GM12873 (cell line): ENCODE data around the gene HYAL1.

Experiments
- TF ChIP-seq, protein P1 (sequence below): IDR thresholded peaks from 2 replicates; pipeline ENCODE4 v1.5.1; 2012; ENCODE audit warnings: low read depth, mild to moderate bottlenecking, moderate library complexity, low read length, control low read depth; ENCODE audit not compliant: insufficient read depth; ENCODE audit errors: missing control alignments

HYAL1 gene

GRCh38 chr3:50319894-50320625 is 16.7 kb upstream of the HYAL1 start:
- TF ChIP-seq, protein P1, sequence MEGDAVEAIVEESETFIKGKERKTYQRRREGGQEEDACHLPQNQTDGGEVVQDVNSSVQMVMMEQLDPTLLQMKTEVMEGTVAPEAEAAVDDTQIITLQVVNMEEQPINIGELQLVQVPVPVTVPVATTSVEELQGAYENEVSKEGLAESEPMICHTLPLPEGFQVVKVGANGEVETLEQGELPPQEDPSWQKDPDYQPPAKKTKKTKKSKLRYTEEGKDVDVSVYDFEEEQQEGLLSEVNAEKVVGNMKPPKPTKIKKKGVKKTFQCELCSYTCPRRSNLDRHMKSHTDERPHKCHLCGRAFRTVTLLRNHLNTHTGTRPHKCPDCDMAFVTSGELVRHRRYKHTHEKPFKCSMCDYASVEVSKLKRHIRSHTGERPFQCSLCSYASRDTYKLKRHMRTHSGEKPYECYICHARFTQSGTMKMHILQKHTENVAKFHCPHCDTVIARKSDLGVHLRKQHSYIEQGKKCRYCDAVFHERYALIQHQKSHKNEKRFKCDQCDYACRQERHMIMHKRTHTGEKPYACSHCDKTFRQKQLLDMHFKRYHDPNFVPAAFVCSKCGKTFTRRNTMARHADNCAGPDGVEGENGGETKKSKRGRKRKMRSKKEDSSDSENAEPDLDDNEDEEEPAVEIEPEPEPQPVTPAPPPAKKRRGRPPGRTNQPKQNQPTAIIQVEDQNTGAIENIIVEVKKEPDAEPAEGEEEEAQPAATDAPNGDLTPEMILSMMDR = no peak

DNA sequence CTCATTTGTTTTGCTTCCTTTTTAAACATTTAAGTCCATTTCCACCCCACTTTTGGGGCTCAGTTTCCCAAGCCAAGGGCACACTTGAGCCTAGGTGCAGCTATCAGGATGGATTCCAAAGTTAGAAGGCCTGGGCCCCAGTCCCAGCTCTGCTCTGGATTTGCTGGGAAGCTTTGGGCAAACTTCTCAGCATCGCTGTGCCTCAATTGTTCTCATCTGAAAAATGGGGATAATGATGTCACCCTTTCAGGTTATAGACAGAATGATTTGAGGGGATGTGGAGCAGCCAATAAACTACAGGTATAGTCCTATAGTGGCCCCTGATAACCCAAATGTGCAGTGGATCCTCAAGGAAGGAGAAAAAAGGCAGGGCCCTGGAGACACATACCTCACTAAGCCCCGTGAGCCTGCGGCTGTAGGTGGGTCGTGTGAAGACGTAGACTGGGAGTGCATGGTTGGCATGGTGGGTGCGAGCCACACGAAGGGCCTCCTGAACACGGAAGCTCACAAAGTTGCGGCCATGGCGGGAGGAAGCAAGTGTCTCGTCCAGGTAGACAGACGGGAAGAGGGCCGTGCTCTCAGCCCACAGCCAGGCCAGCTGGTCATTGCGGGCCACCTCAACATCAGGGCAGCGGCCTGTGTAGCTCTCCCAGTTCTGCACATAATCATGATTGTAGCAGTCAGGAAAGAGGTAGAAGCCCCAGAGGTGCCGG is 16.0 kb upstream of the HYAL1 start:
- TF ChIP-seq, protein P1 = no peak

GRCh38 chr3:50318615-50319014 is 15.2 kb upstream of the HYAL1 start:
- TF ChIP-seq, protein P1 = no peak

DNA sequence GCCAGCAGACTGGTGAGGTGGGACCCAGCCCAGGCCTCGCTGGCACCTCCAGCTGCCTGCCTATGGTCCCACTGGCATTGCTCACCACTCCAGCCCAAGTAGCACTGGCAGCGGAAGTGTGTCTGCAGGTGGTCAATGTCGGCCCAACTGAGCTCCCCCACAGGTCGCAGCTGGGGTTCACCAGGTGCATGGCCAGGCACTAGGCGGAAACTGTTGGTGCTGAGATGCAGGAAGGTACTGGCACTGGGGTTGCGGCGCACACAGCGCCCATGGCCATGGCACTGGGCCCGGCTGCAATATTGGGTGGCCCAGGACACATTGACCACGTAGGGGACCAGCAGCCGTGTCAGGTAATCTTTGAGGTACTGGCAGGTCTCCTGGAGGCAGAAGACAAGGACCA is 14.8 kb upstream of the HYAL1 start:
- TF ChIP-seq, protein P1 = no peak

GRCh38 chr3:50317300-50317699 is 13.9 kb upstream of the HYAL1 start:
- TF ChIP-seq, protein P1 = no peak

GRCh38 chr3:50316657-50317242 is 13.4 kb upstream of the HYAL1 start:
- TF ChIP-seq, protein P1 = no peak

- TF ChIP-seq, protein P1 = no peak
Measured at GRCh38 chr3:50314816-50315215, 11.4 kb upstream of the HYAL1 start.
